ENCODE measurements around the gene EEA1.
"Not testable (repeated sequence)": the region's sequence is repeated elsewhere in the genome, so short reads cannot be mapped to it uniquely, and the experiment has no call there.

EEA1 gene

DNA sequence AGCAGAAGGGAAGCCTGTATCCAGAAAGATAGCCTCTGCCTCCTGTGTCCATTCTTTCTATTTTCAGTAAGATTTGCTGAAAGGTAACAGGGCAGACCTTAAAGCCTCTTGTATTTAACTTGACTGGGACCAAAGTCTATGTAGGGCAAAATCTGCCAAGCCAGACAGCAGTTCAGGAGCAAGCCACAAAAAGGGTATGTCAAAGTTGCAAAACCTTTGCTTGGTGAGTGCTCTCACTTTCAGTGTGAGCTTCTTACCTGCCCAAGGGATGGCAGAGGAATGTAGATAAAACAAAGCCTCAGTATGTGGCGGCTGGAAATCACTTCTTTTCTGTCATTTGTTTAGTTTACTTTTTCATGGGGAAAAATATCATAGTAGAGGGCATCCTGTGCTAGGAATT lies 163.2 kb downstream of the EEA1 start:
- TF ChIP-seq, protein P1, sequence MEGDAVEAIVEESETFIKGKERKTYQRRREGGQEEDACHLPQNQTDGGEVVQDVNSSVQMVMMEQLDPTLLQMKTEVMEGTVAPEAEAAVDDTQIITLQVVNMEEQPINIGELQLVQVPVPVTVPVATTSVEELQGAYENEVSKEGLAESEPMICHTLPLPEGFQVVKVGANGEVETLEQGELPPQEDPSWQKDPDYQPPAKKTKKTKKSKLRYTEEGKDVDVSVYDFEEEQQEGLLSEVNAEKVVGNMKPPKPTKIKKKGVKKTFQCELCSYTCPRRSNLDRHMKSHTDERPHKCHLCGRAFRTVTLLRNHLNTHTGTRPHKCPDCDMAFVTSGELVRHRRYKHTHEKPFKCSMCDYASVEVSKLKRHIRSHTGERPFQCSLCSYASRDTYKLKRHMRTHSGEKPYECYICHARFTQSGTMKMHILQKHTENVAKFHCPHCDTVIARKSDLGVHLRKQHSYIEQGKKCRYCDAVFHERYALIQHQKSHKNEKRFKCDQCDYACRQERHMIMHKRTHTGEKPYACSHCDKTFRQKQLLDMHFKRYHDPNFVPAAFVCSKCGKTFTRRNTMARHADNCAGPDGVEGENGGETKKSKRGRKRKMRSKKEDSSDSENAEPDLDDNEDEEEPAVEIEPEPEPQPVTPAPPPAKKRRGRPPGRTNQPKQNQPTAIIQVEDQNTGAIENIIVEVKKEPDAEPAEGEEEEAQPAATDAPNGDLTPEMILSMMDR (conservative IDR thresholded peaks at IDR 0.05): no peak
- no peak overlapping the region for H3K27ac ChIP-seq

DNA sequence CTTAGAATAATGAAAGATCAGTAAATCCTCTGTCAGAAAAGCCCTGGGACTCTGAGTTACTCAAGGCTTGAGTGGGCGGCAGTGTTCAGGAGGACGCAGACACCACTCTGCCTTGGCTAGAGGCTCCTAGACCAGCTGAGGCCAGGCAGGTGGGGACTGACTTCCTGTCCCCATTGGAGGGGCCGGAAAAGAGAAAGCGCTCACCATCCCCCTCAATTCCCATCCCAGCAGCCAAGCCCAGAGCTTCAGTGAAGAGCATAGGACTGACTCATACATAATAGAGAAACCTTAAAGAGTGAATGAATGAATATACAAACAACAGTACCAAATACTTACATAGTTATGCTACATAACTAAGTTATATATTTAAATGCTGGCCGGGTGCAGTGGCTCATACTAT lies 164.3 kb downstream of the EEA1 start:
- TF ChIP-seq, protein P1 (conservative IDR thresholded peaks at IDR 0.05): no peak
- H3K27ac ChIP-seq: no peak overlapping the region

DNA sequence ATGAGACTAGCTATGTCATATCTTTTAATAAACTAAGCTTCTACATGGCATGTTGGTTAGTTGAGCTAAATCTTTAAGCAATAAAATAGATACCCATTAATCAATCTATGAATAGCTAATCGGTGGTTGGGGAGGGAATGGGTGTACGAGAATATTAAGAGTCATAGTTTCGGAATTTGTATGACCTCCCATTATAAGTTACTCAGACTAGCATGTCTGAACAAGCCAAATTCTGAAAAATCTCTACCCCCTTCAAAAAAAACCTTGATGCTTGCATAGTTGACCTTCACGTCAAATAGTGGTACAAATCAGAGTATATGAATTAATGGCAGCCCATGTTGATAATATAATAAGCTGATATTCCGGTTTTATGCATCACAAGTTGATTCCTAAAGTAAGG lies 166.3 kb downstream of the EEA1 start:
- H3K27ac ChIP-seq: no peak overlapping the region
- TF ChIP-seq, protein P1 (conservative IDR thresholded peaks at IDR 0.05): no peak

DNA sequence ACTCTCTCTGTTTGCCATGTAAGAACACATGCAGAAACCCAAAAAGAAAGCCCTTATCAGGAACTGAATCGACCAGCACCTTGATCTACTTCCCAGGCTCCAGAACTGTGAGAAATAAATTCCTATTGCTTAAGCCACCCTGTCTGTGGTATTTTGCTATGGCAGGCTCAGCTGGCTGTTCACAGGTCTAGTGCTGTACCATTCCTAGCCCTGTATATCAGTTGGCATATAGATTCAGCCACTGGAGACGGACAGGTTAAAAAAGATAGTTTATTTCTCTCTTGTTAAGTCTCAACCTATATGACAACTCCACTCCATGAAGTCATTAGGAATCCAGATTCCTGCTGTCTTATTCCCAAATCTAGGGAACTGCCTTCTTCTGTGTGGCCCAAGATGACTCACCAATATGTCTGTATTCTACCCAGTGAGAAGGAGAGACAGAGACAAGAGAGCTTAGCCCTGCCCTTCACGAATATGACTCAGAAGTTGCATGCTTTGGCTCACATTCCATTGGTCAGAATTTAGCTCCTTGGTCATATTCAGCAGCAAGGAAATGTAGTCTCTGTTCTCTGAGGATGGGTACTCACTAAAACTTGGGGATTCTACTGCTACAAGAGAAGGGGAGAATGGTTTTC lies 169.3 kb downstream of the EEA1 start:
- TF ChIP-seq, protein P1 (conservative IDR thresholded peaks at IDR 0.05): no peak
- H3K27ac ChIP-seq: no peak overlapping the region

DNA sequence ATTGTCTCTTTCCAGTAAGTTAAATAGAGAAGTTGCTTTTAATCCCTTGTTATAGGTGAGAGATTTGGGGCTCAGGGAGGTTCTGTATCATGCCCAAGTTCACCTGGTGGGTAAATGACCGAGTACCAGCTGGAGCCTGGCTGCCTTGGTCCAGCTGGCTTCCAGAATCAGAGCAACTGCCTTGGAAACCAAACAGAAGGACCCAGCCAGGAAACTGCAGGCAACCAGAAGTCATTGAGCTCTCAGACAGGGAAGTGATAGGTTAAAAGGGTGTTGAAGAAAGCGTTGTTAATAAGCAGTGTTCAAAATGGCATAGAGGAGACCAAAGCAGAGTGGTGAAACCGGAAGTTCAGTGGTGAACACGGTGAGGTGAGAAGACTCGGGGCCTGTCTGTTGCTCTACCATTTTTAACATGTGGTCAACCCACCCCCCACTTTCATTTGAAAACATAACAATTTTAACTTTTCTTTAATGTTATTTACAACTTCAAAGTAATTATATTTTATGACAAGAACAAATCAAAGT lies 171.4 kb downstream of the EEA1 start:
- TF ChIP-seq, protein P1 (conservative IDR thresholded peaks at IDR 0.05): no peak

GRCh38 chr12:92756898-92757596 lies 172.0 kb downstream of the EEA1 start:
- TF ChIP-seq, protein P1 (conservative IDR thresholded peaks at IDR 0.05): no peak
- no peak overlapping the region for H3K27ac ChIP-seq

More for the DNA sequence above, 171.4 kb downstream of the EEA1 start:
- H3K27ac ChIP-seq: no peak overlapping the region

- TF ChIP-seq, protein P1 (conservative IDR thresholded peaks at IDR 0.05): no peak
- H3K27ac ChIP-seq: no peak overlapping the region
These were observed 174.9 kb downstream of the EEA1 start for GRCh38 chr12:92753976-92754885.

- H3K27ac ChIP-seq: not testable (repeated sequence)
These were observed 179.4 kb downstream of the EEA1 start for GRCh38 chr12:92749691-92750090.
